Activated naive CD4-positive, alpha-beta T cell treated with anti-CD3 and anti-CD28 coated beads, Interleukin-2, amount 50 U/mL, for 24 hours (primary cell): ENCODE results near the gene MGST1.

Experiments
- H3K27ac Mint-ChIP-seq: one replicate; pipeline ENCODE4 v1.8.0; 2021; ENCODE audit warnings: mild to moderate bottlenecking, mixed read lengths
- H3K27me3 Mint-ChIP-seq: one replicate; pipeline ENCODE4 v1.8.0; 2021; ENCODE audit warnings: mixed read lengths
- H3K36me3 Mint-ChIP-seq: one replicate; pipeline ENCODE4 v1.8.0; 2021; ENCODE audit warnings: mixed read lengths
- H3K4me1 Mint-ChIP-seq: one replicate; pipeline ENCODE4 v1.8.0; 2021; ENCODE audit warnings: mixed read lengths
- H3K4me3 Mint-ChIP-seq: one replicate; pipeline ENCODE4 v1.8.0; 2021; ENCODE audit warnings: mild to moderate bottlenecking, mixed read lengths
- H3K9me3 Mint-ChIP-seq: one replicate; pipeline ENCODE4 v1.8.0; 2021; ENCODE audit warnings: mixed read lengths

MGST1 gene

DNA sequence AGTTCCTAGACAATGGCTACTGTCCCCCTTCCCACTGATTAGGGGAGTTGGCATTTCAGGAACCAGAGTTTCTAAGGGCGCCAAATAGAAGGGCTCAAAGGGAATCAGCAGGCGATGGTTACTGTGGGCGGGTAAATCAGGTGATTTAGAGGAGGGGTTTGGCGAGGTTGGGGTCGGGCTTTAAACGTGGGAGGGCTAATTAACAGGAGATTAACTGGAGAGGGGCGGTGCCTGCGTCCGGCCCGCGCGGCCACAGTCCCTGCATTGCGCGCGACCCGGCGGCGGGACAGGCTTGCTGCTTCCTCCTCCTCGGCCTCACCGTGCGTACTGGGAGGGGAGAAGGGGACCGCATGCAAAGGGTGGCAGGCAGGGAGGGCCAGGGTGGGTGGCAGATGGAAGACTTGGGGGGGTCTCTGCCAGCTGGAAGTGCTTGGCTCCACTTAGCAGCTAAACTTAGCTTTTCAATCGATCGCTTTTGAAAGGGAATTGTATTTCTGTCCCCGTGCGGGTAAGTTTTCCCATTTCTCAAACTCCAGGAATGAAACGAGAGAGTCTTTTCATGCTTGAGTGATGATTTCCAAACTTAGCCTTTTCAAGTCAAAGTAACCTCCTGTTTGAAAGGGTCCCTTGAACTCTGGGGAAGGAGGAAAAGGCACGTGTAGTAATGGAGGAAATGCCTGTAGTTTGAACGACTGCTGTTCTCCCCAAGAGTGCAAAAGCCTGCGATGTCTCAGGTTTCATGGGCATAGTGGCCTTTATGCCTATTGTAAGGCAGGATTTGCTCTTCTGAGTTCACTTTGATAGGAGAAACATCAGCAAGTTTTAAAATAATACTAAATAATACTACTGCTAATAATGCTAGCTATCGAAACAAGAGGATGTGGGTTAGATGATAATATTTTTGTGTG, at the start of gene MGST1:
Gene MGST1, plus strand, starts transcription at position 255 of the 908 bp plus-strand sequence. CDS start 6,608 bp downstream, outside the sequence.
- H3K4me3 Mint-ChIP-seq, result no peak within 1 kb of the TSS
- H3K4me1 Mint-ChIP-seq, result no peaks in the 10 kb centered on the region

GRCh38 chr12:16299403-16299802, 48.0 kb upstream of the MGST1 start:
- H3K9me3 Mint-ChIP-seq, result no peaks in the 10 kb centered on the region
- no peak overlapping the region for H3K27ac Mint-ChIP-seq
- no peaks in the 10 kb centered on the region for H3K27me3 Mint-ChIP-seq
- H3K36me3 Mint-ChIP-seq, result no peaks in the 10 kb centered on the region
- H3K4me3 Mint-ChIP-seq, result no peak overlapping the region
- no peaks in the 10 kb centered on the region for H3K4me1 Mint-ChIP-seq

More for the DNA sequence above, at the start of gene MGST1:
- Mint-ChIP-seq H3K9me3 (peaks cover 4% of the 10 kb centered on the region), H3K27ac (no peak within 1 kb of the TSS), H3K27me3 (peaks cover 17% of the 10 kb centered on the region), H3K36me3 (no peaks in the 10 kb centered on the region)

DNA sequence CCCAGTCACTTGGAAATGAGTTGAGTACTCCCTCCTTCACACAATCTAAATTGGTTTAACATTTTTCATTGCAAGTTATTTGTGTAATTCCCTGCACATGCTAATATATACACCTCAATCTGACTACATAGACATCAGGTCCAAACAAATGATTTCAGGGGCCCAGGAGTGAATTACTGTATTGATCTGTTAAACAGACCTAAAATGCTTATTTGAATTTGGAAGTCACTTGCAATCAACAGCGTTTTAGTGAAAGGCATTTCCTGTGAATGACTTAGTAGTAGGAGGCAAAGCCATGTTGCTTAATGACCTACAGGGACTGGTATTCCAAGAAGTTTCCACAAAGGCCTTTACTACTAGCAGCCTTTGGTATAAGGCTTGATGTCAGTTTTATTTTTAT, 47.3 kb upstream of the MGST1 start:
- Mint-ChIP-seq H3K27ac (no peak overlapping the region), H3K4me3 (no peak overlapping the region)

DNA sequence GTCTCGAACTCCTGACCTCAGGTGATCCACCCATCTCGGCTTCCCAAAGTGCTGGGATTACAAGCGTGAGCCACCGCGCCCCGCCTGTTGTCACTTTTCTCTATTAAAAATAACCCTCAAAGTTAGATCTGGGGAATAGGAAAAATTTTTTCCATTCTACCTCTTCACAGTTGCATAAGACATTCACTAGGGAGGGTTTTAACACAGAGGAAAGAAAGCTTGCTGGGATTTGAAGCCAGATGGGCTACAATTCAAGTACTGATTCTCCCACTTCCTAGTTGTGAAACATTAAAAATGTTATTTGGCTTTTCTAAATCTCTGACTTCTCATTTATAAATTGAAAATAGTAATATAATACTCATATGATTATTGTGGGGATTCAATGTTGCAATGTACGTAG, 46.7 kb upstream of the MGST1 start:
- H3K4me1 Mint-ChIP-seq, result no peaks in the 10 kb centered on the region
- no peak overlapping the region for H3K27ac Mint-ChIP-seq
- no peaks in the 10 kb centered on the region for H3K27me3 Mint-ChIP-seq
- H3K36me3 Mint-ChIP-seq, result no peaks in the 10 kb centered on the region
- H3K4me3 Mint-ChIP-seq, result no peak overlapping the region
- peaks cover 7% of the 10 kb centered on the region for H3K9me3 Mint-ChIP-seq

More for the DNA sequence above, 47.3 kb upstream of the MGST1 start:
- Mint-ChIP-seq H3K4me1 (no peaks in the 10 kb centered on the region), H3K27me3 (no peaks in the 10 kb centered on the region), H3K36me3 (no peaks in the 10 kb centered on the region), H3K9me3 (peaks cover 3% of the 10 kb centered on the region)

DNA sequence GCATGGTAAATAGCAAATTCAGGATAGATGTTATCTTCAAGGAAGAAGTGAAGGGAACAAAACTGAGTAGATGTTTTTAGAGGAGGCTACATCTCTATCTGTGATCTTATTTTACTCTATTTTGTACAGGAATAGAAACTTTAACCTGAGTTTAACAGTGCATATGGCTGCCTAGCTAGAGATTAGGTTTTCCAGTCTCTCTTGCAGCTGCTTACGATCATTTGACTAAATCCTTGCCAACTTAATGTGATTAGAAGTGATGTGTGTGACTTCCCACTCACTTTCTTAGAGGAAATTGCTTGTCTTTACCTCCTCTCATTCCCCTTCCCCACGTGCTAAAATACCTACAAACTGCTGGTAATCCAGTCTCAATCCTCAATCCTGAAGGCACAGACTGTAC, 43.5 kb upstream of the MGST1 start:
- Mint-ChIP-seq H3K4me1 (no peaks in the 10 kb centered on the region), H3K36me3 (no peaks in the 10 kb centered on the region), H3K9me3 (peaks cover 13% of the 10 kb centered on the region), H3K27me3 (no peaks in the 10 kb centered on the region), H3K27ac (no peak overlapping the region), H3K4me3 (no peak overlapping the region)

GRCh38 chr12:16307856-16308475, 39.5 kb upstream of the MGST1 start:
- H3K27ac Mint-ChIP-seq, result no peak overlapping the region
- no peak overlapping the region for H3K4me3 Mint-ChIP-seq
- H3K4me1 Mint-ChIP-seq, result no peaks in the 10 kb centered on the region
- no peaks in the 10 kb centered on the region for H3K36me3 Mint-ChIP-seq
- H3K9me3 Mint-ChIP-seq, result peaks cover 13% of the 10 kb centered on the region
- no peaks in the 10 kb centered on the region for H3K27me3 Mint-ChIP-seq

GRCh38 chr12:16310934-16311333, 36.5 kb upstream of the MGST1 start:
- H3K27me3 Mint-ChIP-seq, result no peaks in the 10 kb centered on the region
- H3K27ac Mint-ChIP-seq, result no peak overlapping the region
- no peaks in the 10 kb centered on the region for H3K4me1 Mint-ChIP-seq
- no peak overlapping the region for H3K4me3 Mint-ChIP-seq
- H3K9me3 Mint-ChIP-seq, result peaks cover 4% of the 10 kb centered on the region
- H3K36me3 Mint-ChIP-seq, result no peaks in the 10 kb centered on the region

GRCh38 chr12:16323010-16323409, 24.4 kb upstream of the MGST1 start:
- Mint-ChIP-seq H3K27ac (no peak overlapping the region), H3K27me3 (no peaks in the 10 kb centered on the region), H3K36me3 (no peaks in the 10 kb centered on the region), H3K4me1 (no peaks in the 10 kb centered on the region), H3K9me3 (peaks cover 4% of the 10 kb centered on the region), H3K4me3 (no peak overlapping the region)

GRCh38 chr12:16323638-16324037, 23.8 kb upstream of the MGST1 start:
- no peak overlapping the region for H3K27ac Mint-ChIP-seq
- no peaks in the 10 kb centered on the region for H3K36me3 Mint-ChIP-seq
- no peaks in the 10 kb centered on the region for H3K4me1 Mint-ChIP-seq
- H3K27me3 Mint-ChIP-seq, result no peaks in the 10 kb centered on the region
- H3K9me3 Mint-ChIP-seq, result peaks cover 9% of the 10 kb centered on the region
- H3K4me3 Mint-ChIP-seq, result no peak overlapping the region

- H3K27ac Mint-ChIP-seq, result no peak overlapping the region
- H3K4me1 Mint-ChIP-seq, result no peaks in the 10 kb centered on the region
- H3K4me3 Mint-ChIP-seq, result no peak overlapping the region
- H3K27me3 Mint-ChIP-seq, result no peaks in the 10 kb centered on the region
- H3K36me3 Mint-ChIP-seq, result no peaks in the 10 kb centered on the region
- peaks cover 9% of the 10 kb centered on the region for H3K9me3 Mint-ChIP-seq
These were observed 23.2 kb upstream of the MGST1 start for GRCh38 chr12:16324272-16324671.

DNA sequence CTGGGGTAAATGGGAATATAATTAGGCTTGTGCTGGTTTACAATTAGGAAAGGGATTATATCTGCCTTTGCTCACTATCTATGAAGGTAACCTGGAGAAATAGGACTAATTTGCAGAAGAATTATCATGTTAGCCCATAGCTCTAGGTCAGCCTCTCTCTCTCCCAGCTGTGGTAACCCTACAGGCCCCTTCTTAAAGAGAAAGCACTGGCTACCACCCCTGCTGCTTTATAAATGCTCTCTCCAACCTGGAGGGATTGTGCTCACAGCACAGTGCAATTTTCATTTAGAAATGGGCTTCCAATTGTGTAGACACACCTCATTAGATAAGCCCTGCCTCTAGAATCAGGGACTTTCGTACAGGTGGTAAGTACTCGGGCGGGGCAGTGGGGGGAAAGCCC, 22.7 kb upstream of the MGST1 start:
- Mint-ChIP-seq H3K27me3 (no peaks in the 10 kb centered on the region), H3K4me3 (no peak overlapping the region), H3K9me3 (peaks cover 9% of the 10 kb centered on the region), H3K4me1 (no peaks in the 10 kb centered on the region), H3K27ac (no peak overlapping the region), H3K36me3 (no peaks in the 10 kb centered on the region)

- Mint-ChIP-seq H3K27ac (no peak overlapping the region), H3K4me3 (no peak overlapping the region), H3K27me3 (no peaks in the 10 kb centered on the region), H3K9me3 (peaks cover 9% of the 10 kb centered on the region), H3K4me1 (no peaks in the 10 kb centered on the region), H3K36me3 (no peaks in the 10 kb centered on the region)
These were observed 22.0 kb upstream of the MGST1 start for GRCh38 chr12:16325426-16325825.

GRCh38 chr12:16327963-16328362, 19.5 kb upstream of the MGST1 start:
- H3K36me3 Mint-ChIP-seq, result no peaks in the 10 kb centered on the region
- no peaks in the 10 kb centered on the region for H3K27me3 Mint-ChIP-seq

GRCh38 chr12:16329594-16329993, 17.9 kb upstream of the MGST1 start:
- no peak overlapping the region for H3K4me3 Mint-ChIP-seq
- H3K9me3 Mint-ChIP-seq, result peaks cover 17% of the 10 kb centered on the region
- H3K27me3 Mint-ChIP-seq, result no peaks in the 10 kb centered on the region
- H3K27ac Mint-ChIP-seq, result no peak overlapping the region
- no peaks in the 10 kb centered on the region for H3K4me1 Mint-ChIP-seq
- H3K36me3 Mint-ChIP-seq, result no peaks in the 10 kb centered on the region

More at GRCh38 chr12:16327963-16328362, 19.5 kb upstream of the MGST1 start:
- Mint-ChIP-seq H3K4me3 (no peak overlapping the region), H3K9me3 (peaks cover 9% of the 10 kb centered on the region), H3K4me1 (no peaks in the 10 kb centered on the region), H3K27ac (no peak overlapping the region)

DNA sequence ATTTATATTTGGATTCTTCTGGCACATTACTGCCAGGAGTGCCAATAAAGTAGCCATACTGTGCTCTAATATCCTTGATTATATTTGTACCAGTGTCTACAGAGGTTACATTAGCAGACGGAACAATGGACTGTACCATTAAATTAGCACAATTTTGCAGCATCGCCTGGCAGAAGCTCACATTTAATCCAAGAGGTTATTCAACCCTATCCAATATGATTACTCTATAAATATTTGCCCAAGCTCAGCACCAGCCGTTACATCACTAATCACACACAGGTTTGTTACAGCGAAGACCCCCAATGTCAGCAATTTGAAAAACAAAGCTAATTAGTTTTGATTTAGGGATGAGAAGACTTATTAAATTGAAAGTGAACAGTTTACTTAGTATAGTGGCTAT, 16.9 kb upstream of the MGST1 start:
- H3K4me3 Mint-ChIP-seq, result no peak overlapping the region
- H3K4me1 Mint-ChIP-seq, result no peaks in the 10 kb centered on the region
- no peak overlapping the region for H3K27ac Mint-ChIP-seq
- no peaks in the 10 kb centered on the region for H3K27me3 Mint-ChIP-seq
- no peaks in the 10 kb centered on the region for H3K36me3 Mint-ChIP-seq
- H3K9me3 Mint-ChIP-seq, result peaks cover 21% of the 10 kb centered on the region

DNA sequence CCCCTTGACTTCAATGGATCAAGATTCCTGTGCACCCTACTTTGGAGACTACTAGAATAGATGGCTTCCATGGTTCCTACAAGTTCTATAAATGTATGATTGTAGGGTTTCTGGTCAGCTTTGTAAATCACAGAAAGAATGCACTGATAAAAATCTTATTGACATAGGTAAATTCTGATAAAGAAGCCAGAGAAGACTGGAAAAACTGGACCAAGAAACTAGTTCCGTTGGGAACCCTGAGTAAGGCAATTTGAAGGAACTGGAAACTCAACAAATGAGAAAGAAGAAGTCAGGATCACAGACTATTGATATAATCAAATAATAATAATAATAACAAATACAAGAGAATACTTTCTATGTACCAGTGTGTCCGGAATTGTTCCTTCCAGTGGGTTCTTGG, 15.4 kb upstream of the MGST1 start:
- Mint-ChIP-seq H3K4me1 (no peaks in the 10 kb centered on the region), H3K9me3 (peaks cover 21% of the 10 kb centered on the region), H3K27me3 (no peaks in the 10 kb centered on the region), H3K36me3 (no peaks in the 10 kb centered on the region), H3K27ac (no peak overlapping the region), H3K4me3 (no peak overlapping the region)
